ENCODE results near the gene SEMA3B. TPM values are rescaled to one million over a fixed set of nuclear protein-coding genes. Genes with fewer than 3 reads are reported as not detected.
"Not testable (repeated sequence)": the region's sequence is repeated elsewhere in the genome, so short reads cannot be mapped to it uniquely, and the experiment has no call there.

The SEMA3B gene
- total RNA-seq, 5 donors from 2014 or later (not counting 1 experiment from before 2014, with no cell fraction given): 0.33 to 2.5 (median 1.5) TPM

DNA sequence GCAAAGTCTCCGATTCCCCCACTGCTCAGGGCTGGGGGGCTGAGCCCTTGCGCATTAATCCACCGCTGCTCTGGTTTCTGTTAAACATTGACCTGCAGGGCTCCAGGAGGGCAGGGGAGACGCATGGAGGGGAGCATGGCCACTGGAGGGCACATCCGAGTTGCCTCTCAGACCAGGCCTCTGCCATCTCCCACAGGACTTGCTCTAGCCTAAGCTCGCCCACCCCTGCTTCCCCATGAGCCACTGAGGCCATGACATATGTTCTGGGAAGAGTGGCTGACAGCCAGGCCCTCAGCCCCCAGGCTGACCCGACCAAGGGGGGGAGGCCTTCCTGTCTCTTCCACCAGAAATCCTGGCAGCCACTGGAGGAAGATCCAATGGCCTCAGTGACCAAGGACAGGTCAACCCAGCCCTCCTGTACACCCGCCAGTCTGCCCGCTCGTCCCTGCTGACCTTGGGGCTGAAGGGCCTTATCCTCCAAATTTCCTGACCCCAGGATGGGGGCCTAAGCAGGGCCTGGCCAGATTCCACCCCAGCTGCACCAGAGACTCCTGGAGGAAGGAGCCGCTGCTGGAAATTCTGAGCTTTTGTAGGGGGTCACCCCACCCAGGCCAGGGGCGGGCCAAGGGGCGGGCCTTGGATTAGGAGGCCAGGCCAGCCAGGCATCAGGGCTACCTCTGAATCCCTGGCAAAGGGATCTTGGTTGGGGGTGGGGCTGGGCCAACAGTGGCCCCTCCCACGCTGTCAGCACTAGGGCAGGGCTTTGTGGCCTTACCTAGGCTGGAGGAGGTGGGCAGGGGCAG, 34.3 kb downstream of the SEMA3B start, which contains the start of gene HYAL1:
TSS of gene HYAL1 (minus strand) at position 562 of the 803 bp plus-strand sequence. CDS start 618 bp downstream, outside the sequence.
- H3K9me3 ChIP-seq: no peaks in the 10 kb centered on the region
- no peak within 1 kb of the TSS for H3K27ac ChIP-seq (ENCODE audit: low read length)
- H3K36me3 ChIP-seq (ENCODE audit: control insufficient read depth in 2 of 2, extremely low read depth in 1 of 2, insufficient read depth in 1 of 2, low read length in 1 of 2): peaks cover 0 to 4% of the 10 kb centered on the region in 2 donors
- H3K27ac Mint-ChIP-seq: no peak within 1 kb of the TSS
- H3K9me3 Mint-ChIP-seq: no peaks in the 10 kb centered on the region
- ChIA-PET POLR2A (no interaction called here), CTCF (no interaction called here)
- H3K36me3 Mint-ChIP-seq: no peaks in the 10 kb centered on the region
- 89% methylated on average over 10 of the region's 14 CpGs for WGBS (ENCODE audit: insufficient coverage)
- peaks cover 8 to 26% of the 10 kb centered on the region in 2 experiments for H3K4me1 ChIP-seq (ENCODE audit: control insufficient read depth in 1 of 2, extremely low read depth in 1 of 2, insufficient read depth in 2 of 2, low read length in 2 of 2)
- H3K4me3 ChIP-seq (ENCODE audit: control insufficient read depth in 1 of 2, extremely low read depth in 1 of 2, low read length in 1 of 2): no peak within 1 kb of the TSS
- no peaks in the 10 kb centered on the region for H3K27me3 Mint-ChIP-seq
- no peaks in the 10 kb centered on the region for H3K27me3 ChIP-seq (replicated peaks in 1 of 2; ENCODE audit: control insufficient read depth in 2 of 2, extremely low read depth in 1 of 2, insufficient read depth in 2 of 2, low read length in 1 of 2)
- H3K4me1 Mint-ChIP-seq: peaks cover 21 to 23% (median 21%) of the 10 kb centered on the region in 3 donors
- no peak within 1 kb of the TSS for H3K4me3 Mint-ChIP-seq
- DNase-seq (no peak), ATAC-seq (replicated peaks in 1 of 4) (no peak)

DNA sequence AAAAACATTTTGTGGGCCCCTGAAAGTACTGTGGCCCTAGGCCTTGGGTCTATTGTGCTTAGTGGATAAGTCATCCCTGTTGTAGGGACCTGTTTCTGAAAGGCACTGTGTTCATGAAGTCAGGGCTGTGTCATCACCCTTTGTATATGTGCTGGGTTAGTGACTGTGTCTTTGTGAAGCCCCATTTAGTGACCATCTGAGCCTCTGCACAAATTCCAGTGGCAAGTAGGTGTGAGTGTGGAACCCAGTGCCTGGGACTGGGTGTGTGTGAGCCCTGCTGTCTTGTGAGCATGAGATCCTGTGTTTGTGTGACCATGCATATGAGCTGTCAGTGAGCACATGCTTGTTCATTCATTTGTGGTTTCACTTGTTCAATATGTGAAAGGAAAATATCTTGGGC, 35.7 kb downstream of the SEMA3B start:
- no peaks in the 10 kb centered on the region for H3K27me3 ChIP-seq (replicated peaks in 1 of 2; ENCODE audit: control insufficient read depth in 2 of 2, extremely low read depth in 1 of 2, insufficient read depth in 2 of 2, low read length in 1 of 2)
- H3K27ac Mint-ChIP-seq: no peak overlapping the region
- peaks cover 4 to 17% of the 10 kb centered on the region in 2 experiments for H3K4me1 ChIP-seq (ENCODE audit: control insufficient read depth in 1 of 2, extremely low read depth in 1 of 2, insufficient read depth in 2 of 2, low read length in 2 of 2)
- H3K27me3 Mint-ChIP-seq: no peaks in the 10 kb centered on the region
- POLR2A ChIA-PET: no interaction called here
- no peak for DNase-seq
- ATAC-seq (replicated peaks in 1 of 4): no peak
- no peak overlapping the region for H3K4me3 ChIP-seq (ENCODE audit: control insufficient read depth in 1 of 2, extremely low read depth in 1 of 2, low read length in 1 of 2)
- no peak overlapping the region for H3K4me3 Mint-ChIP-seq
- no peaks in the 10 kb centered on the region for H3K36me3 Mint-ChIP-seq
- H3K4me1 Mint-ChIP-seq: peaks cover 11 to 13% (median 12%) of the 10 kb centered on the region in 3 donors
- CTCF ChIA-PET: interaction anchor here (0.6 to 1.4 kb wide), 2 partner anchors 19 to 50 kb away, joined by 3 read pairs; no protein-coding TSS in a partner anchor
- no peaks in the 10 kb centered on the region for H3K9me3 Mint-ChIP-seq
- H3K27ac ChIP-seq (ENCODE audit: low read length): no peak overlapping the region
- no peaks in the 10 kb centered on the region for H3K9me3 ChIP-seq
- H3K36me3 ChIP-seq (ENCODE audit: control insufficient read depth in 2 of 2, extremely low read depth in 1 of 2, insufficient read depth in 1 of 2, low read length in 1 of 2): peaks cover 0 to 4% of the 10 kb centered on the region in 2 donors

DNA sequence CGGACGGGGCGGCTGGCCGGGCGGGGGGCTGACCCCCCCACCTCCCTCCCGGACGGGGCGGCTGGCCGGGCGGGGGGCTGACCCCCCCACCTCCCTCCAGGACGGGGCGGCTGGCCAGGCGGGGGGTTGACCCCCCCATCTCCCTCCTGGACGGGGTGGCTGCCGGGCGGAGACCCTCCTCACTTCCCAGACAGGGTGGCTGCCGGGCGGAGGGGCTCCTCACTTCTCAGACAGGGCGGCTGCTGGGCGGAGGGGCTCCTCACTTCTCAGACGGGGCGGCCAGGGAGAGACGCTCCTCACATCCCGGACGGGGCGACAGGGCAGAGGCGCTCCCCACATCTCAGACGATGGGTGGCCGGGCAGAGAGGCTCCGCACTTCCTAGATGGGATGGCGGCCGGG, 43.1 kb downstream of the SEMA3B start:
- WGBS (ENCODE audit: insufficient coverage): 80% methylated on average over 1 of the region's 32 CpGs
- H3K27ac ChIP-seq (ENCODE audit: low read length); CTCF ChIA-PET; H3K36me3 Mint-ChIP-seq; H3K9me3 ChIP-seq; POLR2A ChIA-PET; H3K27ac Mint-ChIP-seq; H3K9me3 Mint-ChIP-seq; H3K36me3 ChIP-seq (ENCODE audit: control insufficient read depth in 2 of 2, extremely low read depth in 1 of 2, insufficient read depth in 1 of 2, low read length in 1 of 2); H3K27me3 ChIP-seq (replicated peaks in 1 of 2; ENCODE audit: control insufficient read depth in 2 of 2, extremely low read depth in 1 of 2, insufficient read depth in 2 of 2, low read length in 1 of 2); H3K4me3 Mint-ChIP-seq; H3K4me3 ChIP-seq (ENCODE audit: control insufficient read depth in 1 of 2, extremely low read depth in 1 of 2, low read length in 1 of 2); ATAC-seq (replicated peaks in 1 of 4); DNase-seq; H3K27me3 Mint-ChIP-seq: not testable (repeated sequence)
- peaks cover 0 to 16% of the 10 kb centered on the region in 2 experiments for H3K4me1 ChIP-seq (ENCODE audit: control insufficient read depth in 1 of 2, extremely low read depth in 1 of 2, insufficient read depth in 2 of 2, low read length in 2 of 2)
- peaks cover 10 to 13% (median 13%) of the 10 kb centered on the region in 3 donors for H3K4me1 Mint-ChIP-seq

DNA sequence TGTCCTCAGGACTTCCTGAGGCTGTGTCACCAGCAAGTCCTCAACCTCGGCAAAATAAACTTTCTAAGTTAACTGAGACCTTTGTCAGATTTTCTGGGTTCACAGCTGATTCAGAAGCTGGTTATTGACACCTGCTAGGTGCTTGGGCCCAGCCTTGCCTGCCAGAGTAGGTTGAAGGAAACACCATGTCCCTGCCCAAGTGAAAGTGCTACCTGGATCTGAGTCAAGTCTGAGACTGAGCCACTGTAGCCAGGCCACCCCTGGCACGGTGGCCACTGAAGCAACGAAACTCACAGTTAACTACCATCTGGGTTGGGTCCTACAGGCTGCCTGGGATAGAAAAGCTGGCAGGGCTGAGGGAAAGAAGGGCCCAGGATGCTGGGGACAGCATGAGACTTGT, 45.4 kb downstream of the SEMA3B start:
- Histone ChIP-seq H3K27ac (ENCODE audit: low read length) (no peak overlapping the region), H3K36me3 (ENCODE audit: control insufficient read depth in 2 of 2, extremely low read depth in 1 of 2, insufficient read depth in 1 of 2, low read length in 1 of 2) (no peaks in the 10 kb centered on the region), H3K4me3 (ENCODE audit: control insufficient read depth in 1 of 2, extremely low read depth in 1 of 2, low read length in 1 of 2) (no peak overlapping the region), H3K9me3 (no peaks in the 10 kb centered on the region), H3K4me1 (ENCODE audit: control insufficient read depth in 1 of 2, extremely low read depth in 1 of 2, insufficient read depth in 2 of 2, low read length in 2 of 2) (peaks cover 0 to 38% of the 10 kb centered on the region in 2 experiments), H3K27me3 (replicated peaks in 1 of 2; ENCODE audit: control insufficient read depth in 2 of 2, extremely low read depth in 1 of 2, insufficient read depth in 2 of 2, low read length in 1 of 2) (no peaks in the 10 kb centered on the region)
- ATAC-seq (replicated peaks in 1 of 4) (no peak), DNase-seq (no peak)
- 93% methylated on average over 3 of the region's 3 CpGs for WGBS (ENCODE audit: insufficient coverage)
- H3K27ac Mint-ChIP-seq: no peak overlapping the region
- peaks cover 12 to 32% (median 24%) of the 10 kb centered on the region in 3 donors for H3K4me1 Mint-ChIP-seq
- ChIA-PET POLR2A (no interaction called here), CTCF (interaction anchor here in 1 of 2 donors (0.6 kb wide), 1 partner anchor 723 kb away, joined by 4 read pairs; no protein-coding TSS in a partner anchor)
- no peaks in the 10 kb centered on the region for H3K27me3 Mint-ChIP-seq
- no peak overlapping the region for H3K4me3 Mint-ChIP-seq
- no peaks in the 10 kb centered on the region for H3K36me3 Mint-ChIP-seq
- no peaks in the 10 kb centered on the region for H3K9me3 Mint-ChIP-seq

DNA sequence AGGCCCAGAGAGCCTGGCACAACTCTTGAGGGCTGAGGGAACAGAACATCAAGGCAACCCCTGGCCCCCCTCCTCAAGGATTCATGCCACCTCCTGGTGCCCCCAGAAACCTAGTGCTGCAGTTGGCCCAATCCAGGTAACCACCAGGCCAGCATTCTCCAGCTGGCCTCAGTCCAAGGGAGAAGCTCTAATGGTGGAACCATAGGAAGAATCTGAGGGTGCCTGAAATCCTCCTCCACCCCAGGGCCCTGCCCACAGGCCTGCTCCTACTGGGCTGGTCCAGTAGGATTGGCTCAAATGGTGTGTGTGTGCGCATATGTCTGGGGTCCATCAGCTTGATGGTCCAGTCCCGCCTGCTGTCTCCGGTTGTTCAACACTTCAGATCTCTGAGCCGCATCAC, 45.9 kb downstream of the SEMA3B start:
- no peak overlapping the region for H3K4me3 ChIP-seq (ENCODE audit: control insufficient read depth in 1 of 2, extremely low read depth in 1 of 2, low read length in 1 of 2)
- DNase-seq: no peak
- Mint-ChIP-seq H3K9me3 (no peaks in the 10 kb centered on the region), H3K36me3 (no peaks in the 10 kb centered on the region), H3K4me3 (no peak overlapping the region), H3K27ac (peak overlapping the region in 1 of 2 donors; percentile 76), H3K27me3 (no peaks in the 10 kb centered on the region), H3K4me1 (peaks cover 16 to 37% (median 28%) of the 10 kb centered on the region in 3 donors)
- no peaks in the 10 kb centered on the region for H3K27me3 ChIP-seq (replicated peaks in 1 of 2; ENCODE audit: control insufficient read depth in 2 of 2, extremely low read depth in 1 of 2, insufficient read depth in 2 of 2, low read length in 1 of 2)
- peaks cover 0 to 42% of the 10 kb centered on the region in 2 experiments for H3K4me1 ChIP-seq (ENCODE audit: control insufficient read depth in 1 of 2, extremely low read depth in 1 of 2, insufficient read depth in 2 of 2, low read length in 2 of 2)
- 100% methylated on average over 3 of the region's 4 CpGs for WGBS (ENCODE audit: insufficient coverage)
- H3K9me3 ChIP-seq: no peaks in the 10 kb centered on the region
- no peak overlapping the region for H3K27ac ChIP-seq (ENCODE audit: low read length)
- no peak for ATAC-seq (replicated peaks in 1 of 4)
- ChIA-PET CTCF (no interaction called here), POLR2A (interaction anchor here in 1 of 2 donors (0.6 kb wide), 1 partner anchor 535 kb away, joined by 3 read pairs; no protein-coding TSS in a partner anchor)
- H3K36me3 ChIP-seq (ENCODE audit: control insufficient read depth in 2 of 2, extremely low read depth in 1 of 2, insufficient read depth in 1 of 2, low read length in 1 of 2): no peaks in the 10 kb centered on the region

DNA sequence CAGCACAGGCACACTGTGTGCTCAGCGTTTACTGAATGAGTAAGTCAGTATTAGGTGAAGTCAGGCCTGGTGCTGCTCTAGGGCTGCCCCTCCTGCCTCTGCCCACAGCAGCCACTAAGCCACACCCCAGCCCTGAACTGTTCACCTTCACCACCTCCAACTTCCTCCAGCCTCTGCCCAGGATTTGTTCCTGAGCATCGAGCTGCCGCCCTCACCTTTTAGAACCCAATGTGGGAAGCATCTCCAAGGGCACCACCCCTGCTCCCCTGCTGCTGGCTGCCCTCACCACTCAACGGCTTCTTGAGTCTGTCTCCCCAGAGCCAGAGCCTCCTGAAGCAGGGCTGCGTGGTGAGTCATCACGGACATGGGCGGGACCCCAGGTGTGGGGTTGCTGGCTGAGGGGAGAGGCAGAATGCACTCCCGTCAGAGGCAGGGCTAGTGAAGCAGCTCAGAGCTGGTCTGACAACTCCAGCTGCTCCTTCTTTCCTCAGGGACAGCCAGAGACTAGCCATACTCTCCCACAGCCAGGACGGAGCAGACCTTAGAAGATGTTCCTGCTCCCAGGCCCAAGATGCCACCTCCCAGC, 47.8 kb downstream of the SEMA3B start:
- H3K4me3 ChIP-seq (ENCODE audit: control insufficient read depth in 1 of 2, extremely low read depth in 1 of 2, low read length in 1 of 2): peak overlapping the region in 1 of 2 donors; percentile 19
- no peaks in the 10 kb centered on the region for H3K9me3 Mint-ChIP-seq
- no peaks in the 10 kb centered on the region for H3K36me3 ChIP-seq (ENCODE audit: control insufficient read depth in 2 of 2, extremely low read depth in 1 of 2, insufficient read depth in 1 of 2, low read length in 1 of 2)
- H3K4me3 Mint-ChIP-seq: peak overlapping the region; percentile 55 to 69 (median 61)
- 33% methylated on average over 3 of the region's 9 CpGs for WGBS (ENCODE audit: insufficient coverage)
- DNase-seq (peak in 33 of 35 experiments; percentile 25 to 77 (median 52)), ATAC-seq (replicated peaks in 1 of 4) (peak; percentile 26 to 69 (median 62))
- H3K4me1 ChIP-seq (ENCODE audit: control insufficient read depth in 1 of 2, extremely low read depth in 1 of 2, insufficient read depth in 2 of 2, low read length in 2 of 2): peaks cover 5 to 57% of the 10 kb centered on the region in 2 experiments
- no peaks in the 10 kb centered on the region for H3K36me3 Mint-ChIP-seq
- peaks cover 26 to 46% (median 37%) of the 10 kb centered on the region in 3 donors for H3K4me1 Mint-ChIP-seq
- ChIA-PET POLR2A (no interaction called here), CTCF (interaction anchor here in 1 of 2 donors (1.8 kb wide), 1 partner anchor 17 kb away, joined by 7 read pairs; the partner anchor contains the start of genes HYAL3 and NAA80)
- peak overlapping the region; percentile 63 for H3K27ac ChIP-seq (ENCODE audit: low read length)
- H3K9me3 ChIP-seq: no peaks in the 10 kb centered on the region
- H3K27me3 ChIP-seq (replicated peaks in 1 of 2; ENCODE audit: control insufficient read depth in 2 of 2, extremely low read depth in 1 of 2, insufficient read depth in 2 of 2, low read length in 1 of 2): no peaks in the 10 kb centered on the region
- H3K27ac Mint-ChIP-seq: peak overlapping the region; percentile 92 to 95
- H3K27me3 Mint-ChIP-seq: no peaks in the 10 kb centered on the region
